H1 (cell line): ENCODE data around the gene KRAS. TPM values are rescaled to one million over a fixed set of nuclear protein-coding genes. Genes with fewer than 3 reads are reported as not detected.
A peak's percentile ranks its signal among the peaks of the same experiment; 100 is the strongest.

Experiments used
- CBX5 ChIP-seq: fragments of 300-800, 300-1000 bp; sonication (generic); IDR thresholded peaks from 2 replicates; pipeline ENCODE4 v1.7.1; 2016; ENCODE audit warnings: antibody characterized with exemption, low read length, low read depth
- CHD7 ChIP-seq: fragments of 300-600 bp; sonication (generic); IDR thresholded peaks from 2 replicates; pipeline ENCODE4 v1.7.1; 2012; ENCODE audit warnings: low read length, moderate library complexity, mild to moderate bottlenecking, inconsistent platforms; ENCODE audit not compliant: insufficient replicate concordance
- CTBP2 ChIP-seq: IDR thresholded peaks from 2 replicates; pipeline ENCODE4 v1.7.0; 2011; ENCODE audit warnings: borderline replicate concordance, mild to moderate bottlenecking, moderate library complexity, mixed read lengths, low read length; ENCODE audit not compliant: insufficient read depth, insufficient read length
- FOSL1 ChIP-seq: IDR thresholded peaks from 2 replicates; pipeline ENCODE4 v1.6.1; 2011; ENCODE audit warnings: mild to moderate bottlenecking, low read depth, low read length, moderate library complexity; ENCODE audit not compliant: insufficient read depth
- JUND ChIP-seq: IDR thresholded peaks from 2 replicates; pipeline ENCODE4 v1.6.1; 2011; ENCODE audit warnings: mild to moderate bottlenecking, improper control_type of control experiment, low read length
- POLR2A ChIP-seq, 2 experiments: IDR thresholded peaks; 1 replicate in 1 of 2; 2 replicates in 1 of 2; pipeline ENCODE4 v1.6.1; 2011; ENCODE audit warnings: low read depth in 2 of 2, low read length in 2 of 2, mild to moderate bottlenecking in 2 of 2; ENCODE audit errors: control extremely low read depth in 1 of 2
- RXRA ChIP-seq: IDR thresholded peaks from 2 replicates; pipeline ENCODE4 v1.6.1; 2011; ENCODE audit warnings: low read depth, mild to moderate bottlenecking, low read length, moderate library complexity; ENCODE audit not compliant: insufficient read depth
- SIRT6 ChIP-seq: IDR thresholded peaks from one replicate; pipeline ENCODE4 v1.7.1; 2012; ENCODE audit warnings: low read length, inconsistent platforms
- TBP ChIP-seq: IDR thresholded peaks from 2 replicates; pipeline ENCODE4 v1.6.1; 2011; ENCODE audit warnings: low read depth, low read length, improper control_type of control experiment
- TCF12 ChIP-seq: IDR thresholded peaks from 2 replicates; pipeline ENCODE4 v1.6.1; 2011; ENCODE audit warnings: low read depth, mild to moderate bottlenecking, low read length
- polyA plus RNA-seq, 7 experiments: library from polyadenylated mRNA; depleted of rRNA in 3 of 7; stranded (reverse) in 5 of 7; unstranded in 2 of 7; fragments of >200 nt in 5 of 7; fragments of 200-250 nt in 2 of 7; gene quantifications; 1 replicate in 5 of 7; 2 replicates in 1 of 7; 4 replicates in 1 of 7; pipeline versions ENCODE4 v1.2.1 to v1.2.3, GENCODE V29; 2011 to 2013; ENCODE audit warnings: missing spikeins in 2 of 7, mixed read lengths in 2 of 7
- total RNA-seq: library from RNA; stranded (reverse); fragmentation: NEBNext Ultra II Directional; extraction: Animal tissue kit (Norgen Biotek cat#: 25700); gene quantifications from 2 replicates; pipeline ENCODE4 v1.2.1, GENCODE V29; 2021

KRAS gene
- total and polyA plus RNA-seq, 2 of the 8 experiments (the other 6 are each of a cell fraction or from before 2014, with no cell fraction given): 24.8 to 64.6 TPM

- TF ChIP-seq RXRA: 0 out of 2 replicates have a peak, but pooled peaks have one; percentile 26
- TF ChIP-seq JUND: no peak
- TF ChIP-seq CTBP2: no peak
- no peak for TF ChIP-seq FOSL1
- TF ChIP-seq TBP: 0 out of 2 replicates have a peak, but pooled peaks have one; percentile 51
- TF ChIP-seq POLR2A (IDR thresholded peaks at IDR 0.05; ENCODE audit: control extremely low read depth in 1 of 2, low read depth in 2 of 2, low read length in 2 of 2): peak; percentile 32 to 58; a peak in 2 of 3 replicates
- TF ChIP-seq TCF12: no peak
- no peak for TF ChIP-seq SIRT6
- no peak for TF ChIP-seq CHD7
- TF ChIP-seq CBX5: no peak
Observed at GRCh38 chr12:25250744-25251730, at the start of gene KRAS (continued).
